ENCODE results near the gene PCDH1.

DNA sequence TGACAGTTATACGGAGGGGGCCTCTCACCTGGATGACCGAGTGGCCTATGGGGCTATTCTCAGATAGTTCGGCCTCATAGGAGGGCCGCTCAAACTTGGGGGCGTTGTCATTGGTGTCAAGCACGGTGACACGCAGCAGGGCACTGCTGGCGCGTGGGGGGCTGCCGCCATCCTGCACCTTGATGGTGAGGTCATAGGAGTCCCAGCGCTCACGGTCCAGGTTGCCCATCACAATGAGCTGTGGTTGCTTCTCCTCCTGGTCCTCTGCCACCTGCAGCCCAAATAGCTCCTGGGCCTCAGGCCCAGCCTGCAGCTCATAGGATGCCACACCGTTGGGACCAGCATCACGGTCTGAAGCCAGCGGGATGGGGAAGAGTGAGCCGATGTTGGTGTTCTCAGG is 9.7 kb downstream of the PCDH1 start:
- TF ChIP-seq, protein P1, sequence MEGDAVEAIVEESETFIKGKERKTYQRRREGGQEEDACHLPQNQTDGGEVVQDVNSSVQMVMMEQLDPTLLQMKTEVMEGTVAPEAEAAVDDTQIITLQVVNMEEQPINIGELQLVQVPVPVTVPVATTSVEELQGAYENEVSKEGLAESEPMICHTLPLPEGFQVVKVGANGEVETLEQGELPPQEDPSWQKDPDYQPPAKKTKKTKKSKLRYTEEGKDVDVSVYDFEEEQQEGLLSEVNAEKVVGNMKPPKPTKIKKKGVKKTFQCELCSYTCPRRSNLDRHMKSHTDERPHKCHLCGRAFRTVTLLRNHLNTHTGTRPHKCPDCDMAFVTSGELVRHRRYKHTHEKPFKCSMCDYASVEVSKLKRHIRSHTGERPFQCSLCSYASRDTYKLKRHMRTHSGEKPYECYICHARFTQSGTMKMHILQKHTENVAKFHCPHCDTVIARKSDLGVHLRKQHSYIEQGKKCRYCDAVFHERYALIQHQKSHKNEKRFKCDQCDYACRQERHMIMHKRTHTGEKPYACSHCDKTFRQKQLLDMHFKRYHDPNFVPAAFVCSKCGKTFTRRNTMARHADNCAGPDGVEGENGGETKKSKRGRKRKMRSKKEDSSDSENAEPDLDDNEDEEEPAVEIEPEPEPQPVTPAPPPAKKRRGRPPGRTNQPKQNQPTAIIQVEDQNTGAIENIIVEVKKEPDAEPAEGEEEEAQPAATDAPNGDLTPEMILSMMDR (IDR thresholded peaks at IDR 0.05) = no peak
- TF ChIP-seq POLR2A (IDR thresholded peaks at IDR 0.05) = no peak
